T-helper 1 cell treated with Interleukin-12 subunit alpha and Interleukin-12 subunit beta and Interleukin-4 antibody, amounts not matched to agents 30 ng/mL and 1 ng/mL, for 36 hours (primary cell): ENCODE data around the gene PCDHB11. TPM values are rescaled to one million over a fixed set of nuclear protein-coding genes. Genes with fewer than 3 reads are reported as not detected.
"Not testable (repeated sequence)": the region's sequence is repeated elsewhere in the genome, so short reads cannot be mapped to it uniquely, and the experiment has no call there.

Source experiments
- intact Hi-C: fragments of 100-400 bp; cut with micrococcal nuclease; formaldehyde crosslinking; loops from one replicate; pipeline ENCODE4 v1.15.1; 2024
- total RNA-seq: library from RNA; stranded (reverse); gene quantifications from 2 replicates; pipeline ENCODE4 v1.2.3, GENCODE V29; 2022

PCDHB11 gene
- total RNA-seq, 1 donor from 2014 or later: not detected

GRCh38 chr5:141234109-141234667 lies 34.8 kb downstream of the PCDHB11 start:
- intact Hi-C loops: loop anchor here (10.0 kb wide), 3 partner anchors 131 to 389 kb away; partner anchors contain the start of genes PCDHA8, PCDHA9, PCDHGA5 and PCDHGA9

- intact Hi-C loops: loop anchor here (10.0 kb wide), 3 partner anchors 129 to 391 kb away; partner anchors contain the start of genes PCDHA8, PCDHA9, PCDHGA5 and PCDHGA9
Observed at GRCh38 chr5:141235922-141236321, 36.5 kb downstream of the PCDHB11 start.

- intact Hi-C loops: loop anchor here (10.0 kb wide), 3 partner anchors 128 to 392 kb away; partner anchors contain the start of genes PCDHA8, PCDHA9, PCDHGA5 and PCDHGA9
Observed at GRCh38 chr5:141236516-141237313, 37.3 kb downstream of the PCDHB11 start.

DNA sequence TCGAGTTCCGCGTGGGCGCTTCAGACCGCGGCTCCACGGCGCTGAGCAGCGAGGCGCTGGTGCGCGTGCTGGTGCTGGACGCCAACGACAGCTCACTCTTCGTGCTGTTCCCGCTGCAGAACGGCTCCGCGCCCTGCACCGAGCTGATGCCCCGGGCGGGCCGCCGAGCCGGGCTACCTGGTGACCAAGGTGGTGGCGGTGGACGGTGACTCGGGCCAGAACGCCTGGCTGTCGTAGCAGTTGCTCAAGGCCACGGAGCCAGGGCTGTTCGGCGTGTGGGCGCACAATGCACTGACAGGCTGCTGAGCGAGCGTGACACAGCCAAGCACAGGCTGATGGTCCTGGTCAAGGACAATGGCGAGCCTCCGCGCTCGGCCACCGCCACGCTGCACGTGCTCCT lies 42.1 kb downstream of the PCDHB11 start:
- intact Hi-C loops: no loop called here

DNA sequence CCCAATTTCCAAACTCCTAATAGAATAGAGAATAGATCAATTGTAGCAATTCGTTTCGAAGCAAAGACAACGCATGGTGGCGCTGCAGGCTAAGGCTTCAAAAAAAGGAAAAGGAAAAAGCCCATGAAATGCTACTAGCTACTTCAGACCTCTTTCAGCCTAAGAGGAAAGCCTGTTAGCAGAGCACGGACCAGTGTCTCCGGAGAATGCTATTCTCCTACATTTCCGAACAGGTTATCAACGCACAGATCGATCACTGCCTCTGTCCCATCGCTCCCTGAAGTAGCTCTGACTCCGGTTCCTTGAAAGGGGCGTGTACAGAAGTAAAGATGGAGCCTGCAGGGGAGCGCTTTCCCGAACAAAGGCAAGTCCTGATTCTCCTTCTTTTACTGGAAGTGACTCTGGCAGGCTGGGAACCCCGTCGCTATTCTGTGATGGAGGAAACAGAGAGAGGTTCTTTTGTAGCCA lies 45.9 kb downstream of the PCDHB11 start, which contains the start of gene PCDHB15:
Gene PCDHB15 (plus strand): TSS at position 146 of the 468 bp plus-strand sequence. CDS start 184 bp downstream, at position 330.
- intact Hi-C loops: loop anchor here (1.0 kb wide), 1 partner anchor 279 kb away; no protein-coding TSS in a partner anchor

DNA sequence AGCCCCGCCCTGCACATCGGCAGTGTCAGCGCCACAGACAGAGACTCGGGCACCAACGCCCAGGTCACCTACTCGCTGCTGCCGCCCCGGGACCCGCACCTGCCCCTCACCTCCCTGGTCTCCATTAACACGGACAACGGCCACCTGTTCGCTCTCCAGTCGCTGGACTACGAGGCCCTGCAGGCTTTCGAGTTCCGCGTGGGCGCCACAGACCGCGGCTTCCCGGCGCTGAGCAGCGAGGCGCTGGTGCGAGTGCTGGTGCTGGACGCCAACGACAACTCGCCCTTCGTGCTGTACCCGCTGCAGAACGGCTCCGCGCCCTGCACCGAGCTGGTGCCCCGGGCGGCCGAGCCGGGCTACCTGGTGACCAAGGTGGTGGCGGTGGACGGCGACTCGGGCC lies 47.5 kb downstream of the PCDHB11 start:
- intact Hi-C loops: not testable (repeated sequence)

- intact Hi-C loops: not testable (repeated sequence)
Observed at GRCh38 chr5:141247434-141247833, 48.0 kb downstream of the PCDHB11 start.

DNA sequence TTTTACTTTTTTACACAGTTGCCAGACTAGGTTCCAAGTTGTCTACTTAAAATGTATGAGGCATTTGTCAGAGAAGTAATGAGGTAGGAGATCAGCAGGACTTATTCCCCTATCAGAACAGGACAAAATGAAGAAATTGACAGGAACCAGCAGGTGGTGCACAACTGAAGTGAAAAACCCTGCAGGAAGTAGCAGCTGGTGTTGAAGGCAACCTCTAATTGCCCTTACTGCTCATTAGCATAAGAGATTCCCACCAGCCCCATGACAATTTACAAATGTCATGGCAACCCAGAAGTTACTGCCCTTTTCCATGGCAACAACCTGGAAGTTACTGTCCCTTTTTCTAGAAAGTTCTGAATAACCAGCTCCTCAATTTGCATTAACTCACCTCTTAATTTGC lies 51.1 kb downstream of the PCDHB11 start:
- intact Hi-C loops: no loop called here

Other genes with a start within 250 kb of the PCDHB11 start
- gene PCDHAC2, start 233.2 kb upstream of the PCDHB11 start, total RNA-seq: not detected in 2 replicates
- not detected in 2 replicates for gene PCDHB1, start 148.3 kb upstream of the PCDHB11 start, total RNA-seq
- gene PCDHB2, start 105.0 kb upstream of the PCDHB11 start, total RNA-seq: 0.07 TPM in 1 of 2 replicates, not detected in the other
- gene PCDHB3, start 99.2 kb upstream of the PCDHB11 start, total RNA-seq: not detected in 2 replicates
- gene PCDHB4, start 77.8 kb upstream of the PCDHB11 start, total RNA-seq: not detected in 2 replicates
- gene PCDHB5, start 64.4 kb upstream of the PCDHB11 start, total RNA-seq: not detected in 2 replicates
- not detected in 2 replicates for gene PCDHB6, start 49.6 kb upstream of the PCDHB11 start, total RNA-seq
- not detected in 2 replicates for gene PCDHB7, start 27.0 kb upstream of the PCDHB11 start, total RNA-seq
- not detected in 2 replicates for gene PCDHB8, start 21.8 kb upstream of the PCDHB11 start, total RNA-seq
- gene PCDHB16, start 17.2 kb upstream of the PCDHB11 start, total RNA-seq: not detected in 2 replicates
- gene PCDHB9, start 12.5 kb upstream of the PCDHB11 start, total RNA-seq: not detected in 2 replicates
- not detected in 2 replicates for gene PCDHB10, start 7.3 kb upstream of the PCDHB11 start, total RNA-seq
- gene PCDHB12, start 9.1 kb downstream of the PCDHB11 start, total RNA-seq: not detected in 2 replicates
- not detected in 2 replicates for gene PCDHB13, start 14.3 kb downstream of the PCDHB11 start, total RNA-seq
- not detected in 2 replicates for gene PCDHB14, start 23.7 kb downstream of the PCDHB11 start, total RNA-seq
- gene PCDHB15, start 45.8 kb downstream of the PCDHB11 start, total RNA-seq: not detected in 2 replicates
- 0.44 and 0.56 TPM in 2 replicates for gene SLC25A2, start 104.4 kb downstream of the PCDHB11 start, total RNA-seq
- 61.0 and 65.9 TPM in 2 replicates for gene TAF7, start 121.2 kb downstream of the PCDHB11 start, total RNA-seq
- 0.15 and 0.17 TPM in 2 replicates for gene PCDHGA1, start 130.9 kb downstream of the PCDHB11 start, total RNA-seq
- gene PCDHGA2, start 139.1 kb downstream of the PCDHB11 start, total RNA-seq: 0.05 and 0.07 TPM in 2 replicates
- gene PCDHGA3, start 144.2 kb downstream of the PCDHB11 start, total RNA-seq: 0.07 and 0.34 TPM in 2 replicates
- gene PCDHGB1, start 150.5 kb downstream of the PCDHB11 start, total RNA-seq: 0.15 and 0.17 TPM in 2 replicates
- 0.74 and 0.98 TPM in 2 replicates for gene PCDHGA4, start 155.4 kb downstream of the PCDHB11 start, total RNA-seq
- gene PCDHGB2, start 160.4 kb downstream of the PCDHB11 start, total RNA-seq: 1.0 and 1.3 TPM in 2 replicates
- 0.46 and 0.49 TPM in 2 replicates for gene PCDHGA5, start 164.5 kb downstream of the PCDHB11 start, total RNA-seq
- 0.88 and 1.3 TPM in 2 replicates for gene PCDHGB3, start 170.6 kb downstream of the PCDHB11 start, total RNA-seq
- 0.44 and 0.80 TPM in 2 replicates for gene PCDHGA6, start 174.3 kb downstream of the PCDHB11 start, total RNA-seq
- gene PCDHGA7, start 183.1 kb downstream of the PCDHB11 start, total RNA-seq: 0.15 and 0.24 TPM in 2 replicates
- gene PCDHGB4, start 188.1 kb downstream of the PCDHB11 start, total RNA-seq: 0.17 TPM in 2 replicates
- gene PCDHGA8, start 193.0 kb downstream of the PCDHB11 start, total RNA-seq: 0.07 and 0.15 TPM in 2 replicates
- 0.46 and 0.66 TPM in 2 replicates for gene PCDHGB5, start 198.3 kb downstream of the PCDHB11 start, total RNA-seq
- 0.17 and 0.27 TPM in 2 replicates for gene PCDHGA9, start 203.2 kb downstream of the PCDHB11 start, total RNA-seq
- 0.22 and 0.37 TPM in 2 replicates for gene PCDHGB6, start 208.4 kb downstream of the PCDHB11 start, total RNA-seq
- gene PCDHGA10, start 213.4 kb downstream of the PCDHB11 start, total RNA-seq: 0.20 and 0.27 TPM in 2 replicates
- 0.07 and 0.29 TPM in 2 replicates for gene PCDHGB7, start 218.1 kb downstream of the PCDHB11 start, total RNA-seq
- gene PCDHGA11, start 221.4 kb downstream of the PCDHB11 start, total RNA-seq: 0.24 and 0.32 TPM in 2 replicates
- gene PCDHGA12, start 230.9 kb downstream of the PCDHB11 start, total RNA-seq: 0.12 and 0.20 TPM in 2 replicates